K562 (cell line): ENCODE data around the gene SPATA45.

ENCODE experiments used
- CTCF ChIP-seq, 3 experiments: IDR thresholded peaks in 2 of 3; conservative IDR thresholded peaks in 1 of 3; 2 replicates each; pipeline ENCODE4 v1.5.1; 2011 to 2012; ENCODE audit warnings: low read length in 3 of 3, mild to moderate bottlenecking in 3 of 3, control low read depth in 2 of 3, improper control_type of control experiment in 1 of 3, inconsistent platforms in 1 of 3, low read depth in 1 of 3, mixed read lengths in 1 of 3, moderate library complexity in 1 of 3; ENCODE audit not compliant: insufficient read depth in 2 of 3
- LARP7 ChIP-seq: fragments of 450-650 bp; IDR thresholded peaks from 2 replicates; pipeline ENCODE4 v1.6.1; 2016
- POLR2A ChIP-seq: fragments of 450-650 bp; conservative IDR thresholded peaks from 2 replicates; pipeline ENCODE4 v1.6.1; 2016
- PREB ChIP-seq: sonication (generic); formaldehyde crosslinking; IDR thresholded peaks from 2 replicates; pipeline ENCODE4 v1.8.1; 2023; ENCODE audit warnings: mild to moderate bottlenecking, missing genetic modification reagents
- RAD21 ChIP-seq, 2 experiments: fragments of 250-450 bp in 1 of 2; fragments of 450-650 bp in 1 of 2; sonication (Bioruptor Pico) in 1 of 2; formaldehyde crosslinking in 1 of 2; IDR thresholded peaks in 1 of 2; conservative IDR thresholded peaks in 1 of 2; 2 replicates each; pipeline versions ENCODE4 v1.4.0 to v1.8.0; 2020 to 2022; ENCODE audit warnings: mild to moderate bottlenecking in 2 of 2, moderate library complexity in 1 of 2
- STAT6 ChIP-seq: sonication (generic); formaldehyde crosslinking; IDR thresholded peaks from 2 replicates; pipeline ENCODE4 v1.8.1; 2023; ENCODE audit warnings: mild to moderate bottlenecking, missing genetic modification reagents
- TARDBP ChIP-seq: fragments of 450-650 bp; IDR thresholded peaks from 2 replicates; pipeline ENCODE4 v1.6.1; 2016

GRCh38 chr1:212814537-212815334, 32.7 kb downstream of the SPATA45 start:
- TF ChIP-seq TARDBP (no peak), LARP7 (no peak), POLR2A (no peak), STAT6 (CRISPR knock-in tag) (no peak), CTCF (IDR thresholded peaks at IDR 0.05 in 2 of 3, conservative IDR thresholded peaks at IDR 0.05 in 1 of 3; ENCODE audit: insufficient read depth in 2 of 3, low read depth in 1 of 3, low read length in 3 of 3) (peak in 2 of 3 experiments; percentile 39 to 49; a peak in 2 of 6 replicates), PREB (no peak), RAD21 (CRISPR knock-in tag; conservative IDR thresholded peaks at IDR 0.05 in 1 of 2, IDR thresholded peaks at IDR 0.05 in 1 of 2) (peak; percentile 21 to 61; a peak in 3 of 4 replicates)
